NCI-H82 treated with DMSO at 0.1 percent for 48 hours (cell line): ENCODE data around the gene ZNF490.
"Not testable (repeated sequence)": the region's sequence is repeated elsewhere in the genome, so short reads cannot be mapped to it uniquely, and the experiment has no call there.

ENCODE experiments used
- DNase-seq: peaks from one replicate; lab custom pipeline; 2025; ENCODE audit not compliant: unreplicated experiment; lab: John Stamatoyannopoulos, UW

Gene ZNF490

GRCh38 chr19:12610540-12611360 is at the start of gene ZNF490, which contains the start of gene ZNF791:
Gene ZNF490, minus strand, starts transcription at chr19:12610813. Its CDS starts 133 bp downstream, at chr19:12610680.
Gene ZNF791, plus strand, starts transcription at chr19:12610920. Its CDS starts 160 bp downstream, at chr19:12611080.
- DNase-seq = peak; percentile 99

GRCh38 chr19:12657966-12658365 is 47.4 kb upstream of the ZNF490 start:
- no peak for DNase-seq

GRCh38 chr19:12656899-12657571 is 46.4 kb upstream of the ZNF490 start:
- DNase-seq = no peak

- DNase-seq = no peak
Observed at GRCh38 chr19:12655546-12655945, 44.9 kb upstream of the ZNF490 start.

GRCh38 chr19:12652219-12652618 is 41.6 kb upstream of the ZNF490 start:
- no peak for DNase-seq

- DNase-seq = no peak
Observed at GRCh38 chr19:12649941-12650340, 39.3 kb upstream of the ZNF490 start.

- no peak for DNase-seq
Observed at GRCh38 chr19:12648088-12648487, 37.5 kb upstream of the ZNF490 start.

GRCh38 chr19:12647490-12648071 is 37.0 kb upstream of the ZNF490 start:
- no peak for DNase-seq

GRCh38 chr19:12647047-12647446 is 36.4 kb upstream of the ZNF490 start:
- no peak for DNase-seq

- DNase-seq = no peak
Observed at GRCh38 chr19:12646551-12646950, 35.9 kb upstream of the ZNF490 start.

GRCh38 chr19:12643716-12644115 is 33.1 kb upstream of the ZNF490 start:
- not testable (repeated sequence) for DNase-seq

- no peak for DNase-seq
Observed at GRCh38 chr19:12642506-12642905, 31.9 kb upstream of the ZNF490 start.

GRCh38 chr19:12641456-12641855 is 30.8 kb upstream of the ZNF490 start:
- DNase-seq = no peak

GRCh38 chr19:12639901-12640613 is 29.4 kb upstream of the ZNF490 start:
- peak; percentile 72 for DNase-seq

GRCh38 chr19:12638611-12639182 is 28.1 kb upstream of the ZNF490 start:
- DNase-seq = no peak

GRCh38 chr19:12636631-12637030 is 26.0 kb upstream of the ZNF490 start:
- DNase-seq = no peak

GRCh38 chr19:12629215-12629614 is 18.6 kb upstream of the ZNF490 start:
- no peak for DNase-seq

- no peak for DNase-seq
Observed at GRCh38 chr19:12628040-12629022, 17.7 kb upstream of the ZNF490 start.

GRCh38 chr19:12626958-12627357 is 16.3 kb upstream of the ZNF490 start:
- no peak for DNase-seq
